ENCODE measurements around the gene IGFN1. TPM values are rescaled to one million over a fixed set of nuclear protein-coding genes. Genes with fewer than 3 reads are reported as not detected.
A peak's percentile ranks its signal among the peaks of the same experiment; 100 is the strongest.

The IGFN1 gene
- total RNA-seq, 1 experiment from 2014 or later: not detected

DNA sequence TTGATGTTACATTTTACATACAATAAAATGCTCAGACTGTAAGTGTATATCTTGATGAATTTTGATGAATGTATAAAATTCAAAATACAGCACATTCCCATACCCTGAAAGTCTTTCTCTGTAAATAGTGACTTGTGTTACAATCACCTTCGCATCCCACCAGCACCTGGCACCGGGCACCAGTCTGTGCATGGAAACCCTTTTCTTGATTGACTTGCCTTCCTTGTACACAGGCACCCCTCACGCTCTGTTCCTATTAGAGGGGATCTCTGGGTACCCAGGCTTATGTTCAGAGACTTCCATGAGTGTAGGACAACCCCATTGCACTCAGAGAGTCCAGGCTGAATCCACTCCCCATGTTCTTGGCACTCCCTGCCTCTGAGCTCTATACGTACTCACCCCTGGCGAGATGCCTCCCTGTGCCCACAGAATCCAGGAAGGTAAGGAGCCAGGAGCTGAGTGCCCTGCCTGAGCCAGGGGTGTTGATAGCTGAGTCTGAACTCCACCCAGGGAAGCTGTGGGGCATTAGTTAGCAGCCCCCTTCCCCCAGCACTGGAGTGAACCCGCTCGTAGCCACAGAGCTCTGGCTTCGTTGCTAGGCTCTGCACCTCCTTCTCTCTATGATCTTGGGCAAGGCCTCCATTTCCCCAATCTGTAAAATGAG is 70.2 kb downstream of the IGFN1 start:
- no peaks in the 10 kb centered on the region for H3K4me1 ChIP-seq (ENCODE audit: insufficient read depth, low read length)
- no peak overlapping the region for H3K4ac ChIP-seq (ENCODE audit: low read depth, low read length)
- no peak overlapping the region for H4K8ac ChIP-seq (replicated peaks; ENCODE audit: insufficient read length, low read depth, low read length)
- no peak overlapping the region for H3K23ac ChIP-seq (ENCODE audit: insufficient read length, low read depth, low read length)
- no peak for DNase-seq
- no peaks in the 10 kb centered on the region for H3K27me3 ChIP-seq (ENCODE audit: insufficient read depth, low read length)
- H3K27me3 Mint-ChIP-seq (ENCODE audit: low read depth): peaks cover 32% of the 10 kb centered on the region
- H3K18ac ChIP-seq (ENCODE audit: insufficient read length, low read depth, low read length): no peak overlapping the region
- H2BK20ac ChIP-seq (ENCODE audit: low read depth, low read length, poor library complexity, severe bottlenecking): no peak overlapping the region
- H4K5ac ChIP-seq (ENCODE audit: insufficient read length, low read depth, low read length): no peak overlapping the region
- H3K23me2 ChIP-seq (ENCODE audit: insufficient read length, low read depth, low read length, poor library complexity, severe bottlenecking): peaks cover 6% of the 10 kb centered on the region
- no peak overlapping the region for H2BK120ac ChIP-seq (ENCODE audit: low read depth, low read length, poor library complexity, severe bottlenecking)
- no peak overlapping the region for H3K4me2 ChIP-seq (ENCODE audit: insufficient read depth, insufficient read length, low read length)
- H3K9me3 ChIP-seq (ENCODE audit: control insufficient read depth, low read depth, low read length): no peaks in the 10 kb centered on the region
- H3K27ac Mint-ChIP-seq: no peak overlapping the region
- no peaks in the 10 kb centered on the region for H4K20me1 ChIP-seq (ENCODE audit: control insufficient read depth, insufficient read depth, insufficient read length)
- H3K79me1 ChIP-seq (ENCODE audit: insufficient read depth, low read depth, low read length, poor library complexity, severe bottlenecking): no peaks in the 10 kb centered on the region
- H3K9me3 Mint-ChIP-seq: no peaks in the 10 kb centered on the region; a peak in 1 of 5 replicates
- H3K56ac ChIP-seq (ENCODE audit: insufficient read length, low read depth, low read length): no peak overlapping the region
- no peaks in the 10 kb centered on the region for H3K36me3 Mint-ChIP-seq (ENCODE audit: insufficient read depth in 1 of 3, low read depth in 3 of 3)
- peaks cover 3 to 7% of the 10 kb centered on the region in 2 experiments; a peak in 3 of 4 replicates for H3K4me1 Mint-ChIP-seq
- H2BK5ac ChIP-seq (ENCODE audit: insufficient read length, low read length): no peak overlapping the region
- no CpG with 5 or more reads among the region's 8 CpGs for WGBS (ENCODE audit: extremely low coverage, insufficient read length, low lambda C conversion rate)
- H2BK15ac ChIP-seq (ENCODE audit: low read depth, low read length): no peak overlapping the region
- H3T11ph ChIP-seq (ENCODE audit: low read length): no peak overlapping the region
- TF ChIP-seq, protein P1, sequence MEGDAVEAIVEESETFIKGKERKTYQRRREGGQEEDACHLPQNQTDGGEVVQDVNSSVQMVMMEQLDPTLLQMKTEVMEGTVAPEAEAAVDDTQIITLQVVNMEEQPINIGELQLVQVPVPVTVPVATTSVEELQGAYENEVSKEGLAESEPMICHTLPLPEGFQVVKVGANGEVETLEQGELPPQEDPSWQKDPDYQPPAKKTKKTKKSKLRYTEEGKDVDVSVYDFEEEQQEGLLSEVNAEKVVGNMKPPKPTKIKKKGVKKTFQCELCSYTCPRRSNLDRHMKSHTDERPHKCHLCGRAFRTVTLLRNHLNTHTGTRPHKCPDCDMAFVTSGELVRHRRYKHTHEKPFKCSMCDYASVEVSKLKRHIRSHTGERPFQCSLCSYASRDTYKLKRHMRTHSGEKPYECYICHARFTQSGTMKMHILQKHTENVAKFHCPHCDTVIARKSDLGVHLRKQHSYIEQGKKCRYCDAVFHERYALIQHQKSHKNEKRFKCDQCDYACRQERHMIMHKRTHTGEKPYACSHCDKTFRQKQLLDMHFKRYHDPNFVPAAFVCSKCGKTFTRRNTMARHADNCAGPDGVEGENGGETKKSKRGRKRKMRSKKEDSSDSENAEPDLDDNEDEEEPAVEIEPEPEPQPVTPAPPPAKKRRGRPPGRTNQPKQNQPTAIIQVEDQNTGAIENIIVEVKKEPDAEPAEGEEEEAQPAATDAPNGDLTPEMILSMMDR (conservative IDR thresholded peaks at IDR 0.05): no peak
- H2AFZ ChIP-seq (ENCODE audit: low read length): no peak overlapping the region
- no peak overlapping the region for H2BK12ac ChIP-seq (ENCODE audit: insufficient read length, low read depth, low read length)
- H3K79me2 ChIP-seq (ENCODE audit: insufficient read depth, low read length): no peaks in the 10 kb centered on the region
- no peak overlapping the region for H3K14ac ChIP-seq (ENCODE audit: insufficient read depth, low read length)
- H4K91ac ChIP-seq (ENCODE audit: insufficient read length, low read depth, low read length): no peak overlapping the region
- no peak overlapping the region for H3K9ac ChIP-seq (ENCODE audit: extremely low read depth, insufficient read length, low read length)
- no peak overlapping the region for H3K27ac ChIP-seq (ENCODE audit: insufficient read length, low read depth, low read length)
- no peak overlapping the region for H2AK5ac ChIP-seq (ENCODE audit: insufficient read length, low read length)
- peak overlapping the region in 1 of 2 experiments; percentile 33; a peak in 1 of 5 replicates for H3K4me3 Mint-ChIP-seq
